ENCODE results near the gene MED29.

MED29 gene

DNA sequence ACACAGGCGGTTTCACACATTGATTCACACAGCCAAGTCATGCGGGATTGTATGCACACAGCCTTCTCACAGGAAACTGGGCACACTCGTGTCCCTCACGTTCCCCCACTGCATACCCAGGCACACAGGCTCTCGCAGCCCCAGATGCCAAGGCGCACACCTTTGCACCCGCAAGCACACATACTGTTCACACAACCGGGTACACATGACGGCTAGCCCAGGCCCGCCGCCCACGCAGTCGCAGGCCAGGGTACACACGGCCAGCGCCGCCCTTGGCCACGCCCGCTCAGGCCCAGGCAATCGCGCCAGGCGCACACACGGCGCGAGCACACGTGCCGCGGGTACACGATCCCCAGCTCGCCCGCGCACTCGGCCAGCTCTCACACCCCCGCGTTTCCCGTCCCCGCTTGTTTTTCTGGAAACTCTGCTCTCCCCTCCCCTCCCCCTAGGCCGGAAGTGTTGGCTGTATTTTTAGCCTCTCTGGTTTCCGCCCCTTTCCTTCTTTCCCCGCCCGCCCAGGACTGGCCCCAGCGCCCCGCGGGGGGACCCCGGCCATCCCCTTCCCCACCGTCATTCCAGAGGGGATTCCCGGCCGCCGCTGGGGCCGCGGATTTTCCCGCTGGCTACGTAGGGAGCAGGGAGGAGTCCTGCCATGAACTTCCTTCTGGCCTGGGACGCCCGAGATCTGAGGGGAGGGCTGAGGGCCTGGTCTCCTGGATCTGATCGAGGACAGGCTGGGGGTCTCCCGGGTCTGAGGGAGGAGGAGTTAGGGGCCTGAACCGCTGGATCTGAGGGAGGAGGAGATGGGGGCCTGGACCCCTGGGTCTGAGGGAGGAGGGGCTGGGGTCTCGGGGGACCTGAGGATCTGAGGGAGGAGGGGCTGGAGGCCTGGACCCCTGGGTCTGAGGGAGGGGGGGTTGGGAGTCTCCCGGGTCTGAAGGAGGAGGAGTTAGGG, 11.4 kb downstream of the MED29 start:
- H3K27me3 Mint-ChIP-seq, result no peaks in the 10 kb centered on the region
- H3K4me1 Mint-ChIP-seq, result peaks cover 70% of the 10 kb centered on the region
- no peaks in the 10 kb centered on the region for H3K36me3 Mint-ChIP-seq
- peak overlapping the region; percentile 97 for H3K27ac Mint-ChIP-seq
- H3K9me3 Mint-ChIP-seq, result no peaks in the 10 kb centered on the region
- peak overlapping the region; percentile 81 for H3K4me3 Mint-ChIP-seq

DNA sequence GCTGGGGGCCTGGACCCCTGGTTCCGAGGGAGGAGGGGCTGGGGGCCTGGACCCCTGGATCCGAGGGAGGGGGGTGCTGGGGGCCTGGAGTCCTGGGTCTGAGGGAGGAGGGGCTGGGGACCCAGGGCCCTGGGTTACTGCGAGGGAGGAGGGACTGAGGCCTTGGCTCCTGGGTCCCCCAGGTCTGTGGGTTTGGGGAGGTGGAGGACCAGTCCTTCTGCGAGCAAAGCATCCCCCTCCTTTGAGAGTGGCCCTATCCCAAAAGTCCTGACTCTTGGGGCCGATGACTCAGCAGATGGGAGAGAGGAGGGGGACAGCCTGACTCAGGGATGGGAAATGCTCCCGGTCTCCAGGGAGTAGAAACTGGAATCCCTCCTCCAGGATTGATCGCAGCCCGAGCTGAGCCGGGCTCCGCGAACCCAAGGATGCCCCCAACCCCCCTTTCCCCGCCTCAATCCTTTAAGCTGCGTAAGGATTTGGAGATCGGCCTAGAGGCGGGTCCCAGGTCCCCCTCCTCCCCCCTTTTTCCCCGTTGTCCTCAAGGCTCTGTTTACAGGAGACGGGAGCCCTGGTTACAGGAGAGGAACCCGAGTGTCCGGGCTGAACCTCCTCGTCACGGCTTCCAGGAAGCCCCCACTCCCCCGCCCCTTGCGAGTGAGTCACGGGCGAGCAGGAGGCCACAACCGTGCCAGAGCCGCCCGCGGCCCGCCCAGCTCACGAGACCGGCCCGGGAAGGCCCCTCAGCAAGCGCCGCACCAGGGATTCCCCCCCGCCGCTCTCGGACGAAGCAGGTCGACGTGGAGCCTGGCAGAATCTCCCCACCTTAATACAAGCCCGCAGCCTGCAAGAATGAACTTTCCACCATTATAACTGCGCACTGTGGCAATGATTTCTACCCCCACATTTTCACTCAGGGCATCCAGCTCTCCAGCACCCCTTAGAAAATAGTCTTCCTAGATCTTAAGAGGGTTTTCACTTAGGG, 12.4 kb downstream of the MED29 start:
- peak overlapping the region; percentile 97 for H3K27ac Mint-ChIP-seq
- no peaks in the 10 kb centered on the region for H3K9me3 Mint-ChIP-seq
- peaks cover 62% of the 10 kb centered on the region for H3K4me1 Mint-ChIP-seq
- peaks cover 7% of the 10 kb centered on the region for H3K36me3 Mint-ChIP-seq
- peak overlapping the region; percentile 83 for H3K4me3 Mint-ChIP-seq
- H3K27me3 Mint-ChIP-seq, result no peaks in the 10 kb centered on the region

DNA sequence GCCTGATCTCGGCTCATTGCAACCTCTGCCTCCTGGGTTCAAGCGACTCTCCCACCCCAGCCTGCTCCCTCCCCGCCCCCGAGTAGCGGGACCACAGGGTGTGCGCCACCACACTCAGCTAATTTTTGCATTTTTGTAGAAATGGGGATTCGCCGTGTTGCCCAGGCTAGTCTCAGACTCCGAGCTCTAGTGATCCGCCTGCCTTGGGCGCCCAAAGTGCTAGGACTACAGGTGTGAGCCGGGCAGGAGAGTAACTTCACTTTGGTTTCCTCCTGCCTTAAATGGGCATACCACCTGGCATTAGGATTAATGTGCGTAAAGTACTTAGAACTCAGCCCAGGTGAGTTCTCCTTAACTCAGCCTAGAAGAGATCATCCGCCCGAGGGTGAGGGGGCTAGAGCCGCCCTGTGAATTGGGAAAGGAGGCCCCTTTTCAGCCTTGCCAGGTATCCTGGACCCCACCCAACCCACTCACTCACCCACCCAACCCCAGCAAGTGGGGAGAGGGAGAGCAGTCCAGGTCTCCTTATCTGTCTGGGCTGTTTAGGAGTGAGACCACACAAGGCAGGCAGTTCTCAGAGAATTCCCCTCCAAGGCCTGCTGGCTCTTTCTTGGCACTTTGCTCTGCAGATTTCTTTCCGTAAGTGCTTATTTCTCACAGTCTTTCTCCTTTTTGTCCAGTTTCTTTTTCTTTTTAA, 14.2 kb downstream of the MED29 start:
- Mint-ChIP-seq H3K4me1 (peaks cover 53% of the 10 kb centered on the region), H3K4me3 (peak overlapping the region; percentile 83), H3K27me3 (no peaks in the 10 kb centered on the region), H3K36me3 (peaks cover 11% of the 10 kb centered on the region), H3K27ac (peak overlapping the region; percentile 53), H3K9me3 (no peaks in the 10 kb centered on the region)

DNA sequence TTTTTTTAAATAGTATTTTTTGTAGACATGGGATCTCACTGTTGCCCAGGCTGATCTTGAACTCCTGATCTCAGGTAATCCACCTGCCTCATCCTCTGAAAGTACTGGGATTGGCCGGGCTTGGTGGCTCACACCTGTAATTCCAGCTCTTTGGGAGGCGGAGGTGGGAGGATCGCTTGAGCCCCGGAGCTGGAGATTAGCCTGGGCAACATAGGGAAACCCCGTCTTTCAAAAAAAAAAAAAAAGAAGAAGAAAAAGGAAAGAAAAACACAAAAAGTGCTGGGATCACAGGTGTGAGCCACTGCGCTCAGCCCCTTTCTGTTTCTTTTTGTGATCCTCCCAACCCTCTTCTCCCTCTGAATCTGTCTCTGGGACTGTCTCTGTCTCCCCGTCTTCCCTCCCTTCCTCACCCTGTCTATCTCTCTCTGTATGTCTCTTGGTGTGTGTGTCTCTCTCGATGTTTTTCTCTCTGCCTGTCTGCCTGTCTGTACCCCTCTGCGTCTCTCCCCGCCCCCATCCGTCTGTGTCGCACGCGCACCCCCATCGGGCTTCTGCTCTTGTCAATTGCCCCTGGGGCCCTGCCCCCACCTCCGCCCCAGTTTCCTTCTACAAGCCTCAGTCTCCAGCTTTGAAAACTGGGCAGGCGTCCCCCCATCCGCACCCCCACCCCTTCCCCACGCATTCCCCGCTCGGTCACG, 14.9 kb downstream of the MED29 start:
- Mint-ChIP-seq H3K27me3 (no peaks in the 10 kb centered on the region), H3K4me3 (peak overlapping the region; percentile 84), H3K9me3 (no peaks in the 10 kb centered on the region), H3K27ac (peak overlapping the region; percentile 92), H3K36me3 (peaks cover 11% of the 10 kb centered on the region), H3K4me1 (peaks cover 54% of the 10 kb centered on the region)

DNA sequence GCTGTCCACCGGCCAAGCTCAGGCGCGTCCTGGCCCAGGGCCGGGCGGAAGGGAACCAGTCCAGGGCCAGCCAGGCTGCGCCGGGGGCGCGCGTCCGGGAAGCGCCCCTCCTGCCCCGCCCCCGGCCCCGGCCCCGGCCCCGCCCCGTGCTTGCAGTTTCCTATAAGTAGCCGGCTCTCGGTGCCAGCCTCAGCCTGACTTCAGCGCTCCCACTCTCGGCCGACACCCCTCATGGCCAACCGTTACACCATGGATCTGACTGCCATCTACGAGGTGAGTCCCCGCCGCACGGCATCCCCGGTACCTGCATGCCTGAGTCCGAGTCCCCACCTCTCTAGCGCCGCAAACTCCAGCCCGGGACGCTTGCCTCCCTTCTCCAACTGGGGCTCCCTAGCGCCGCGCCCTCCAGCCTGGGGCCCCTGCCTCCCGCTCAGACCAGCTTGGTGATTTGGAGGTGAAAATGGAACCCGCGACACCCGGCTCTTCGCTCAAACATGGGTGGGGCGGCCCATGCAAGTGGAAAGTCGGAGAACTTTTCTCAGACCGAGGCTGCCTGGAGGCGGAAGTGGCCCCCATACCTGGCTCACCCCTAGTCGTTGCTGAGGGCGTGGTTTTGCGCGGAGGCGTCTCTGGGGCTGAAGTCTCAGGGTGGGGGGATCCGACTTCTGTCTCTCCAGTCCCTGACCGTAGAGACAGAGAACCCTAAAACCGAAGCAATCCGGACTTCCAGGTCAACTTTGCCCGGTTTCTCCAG, 15.7 kb downstream of the MED29 start, which contains the start of gene ZFP36:
Gene ZFP36, plus strand, starts transcription at position 192 of the 754 bp plus-strand sequence. Its CDS starts 58 bp downstream, at position 250.
- no peaks in the 10 kb centered on the region for H3K27me3 Mint-ChIP-seq
- H3K4me3 Mint-ChIP-seq, result peak within 1 kb of the TSS; percentile 95
- H3K27ac Mint-ChIP-seq, result peak within 1 kb of the TSS; percentile 92
- H3K36me3 Mint-ChIP-seq, result peaks cover 11% of the 10 kb centered on the region
- no peaks in the 10 kb centered on the region for H3K9me3 Mint-ChIP-seq
- peaks cover 54% of the 10 kb centered on the region for H3K4me1 Mint-ChIP-seq

DNA sequence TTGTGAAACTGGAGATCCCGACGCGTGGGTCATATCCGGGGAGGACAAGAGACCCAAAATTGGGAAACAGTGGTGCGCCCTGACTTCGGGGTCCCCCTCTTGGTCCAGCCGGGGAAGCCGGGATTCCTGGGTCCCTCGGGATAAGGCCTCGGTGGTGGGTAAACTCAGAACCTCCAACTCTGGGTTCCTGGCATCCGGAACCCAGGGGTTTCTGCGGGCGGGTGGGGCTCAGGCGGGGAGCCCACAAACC, 16.2 kb downstream of the MED29 start:
- peak overlapping the region; percentile 89 for H3K27ac Mint-ChIP-seq
- H3K4me1 Mint-ChIP-seq, result peaks cover 53% of the 10 kb centered on the region
- H3K9me3 Mint-ChIP-seq, result no peaks in the 10 kb centered on the region
- peak overlapping the region; percentile 95 for H3K4me3 Mint-ChIP-seq
- H3K27me3 Mint-ChIP-seq, result no peaks in the 10 kb centered on the region
- peaks cover 11% of the 10 kb centered on the region for H3K36me3 Mint-ChIP-seq

DNA sequence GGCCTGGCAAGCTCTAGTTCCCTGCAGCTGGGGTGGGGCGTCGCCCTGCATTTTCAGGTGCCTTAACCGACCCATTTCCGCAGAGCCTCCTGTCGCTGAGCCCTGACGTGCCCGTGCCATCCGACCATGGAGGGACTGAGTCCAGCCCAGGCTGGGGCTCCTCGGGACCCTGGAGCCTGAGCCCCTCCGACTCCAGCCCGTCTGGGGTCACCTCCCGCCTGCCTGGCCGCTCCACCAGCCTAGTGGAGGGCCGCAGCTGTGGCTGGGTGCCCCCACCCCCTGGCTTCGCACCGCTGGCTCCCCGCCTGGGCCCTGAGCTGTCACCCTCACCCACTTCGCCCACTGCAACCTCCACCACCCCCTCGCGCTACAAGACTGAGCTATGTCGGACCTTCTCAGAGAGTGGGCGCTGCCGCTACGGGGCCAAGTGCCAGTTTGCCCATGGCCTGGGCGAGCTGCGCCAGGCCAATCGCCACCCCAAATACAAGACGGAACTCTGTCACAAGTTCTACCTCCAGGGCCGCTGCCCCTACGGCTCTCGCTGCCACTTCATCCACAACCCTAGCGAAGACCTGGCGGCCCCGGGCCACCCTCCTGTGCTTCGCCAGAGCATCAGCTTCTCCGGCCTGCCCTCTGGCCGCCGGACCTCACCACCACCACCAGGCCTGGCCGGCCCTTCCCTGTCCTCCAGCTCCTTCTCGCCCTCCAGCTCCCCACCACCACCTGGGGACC, 16.6 kb downstream of the MED29 start:
- no peaks in the 10 kb centered on the region for H3K9me3 Mint-ChIP-seq

DNA sequence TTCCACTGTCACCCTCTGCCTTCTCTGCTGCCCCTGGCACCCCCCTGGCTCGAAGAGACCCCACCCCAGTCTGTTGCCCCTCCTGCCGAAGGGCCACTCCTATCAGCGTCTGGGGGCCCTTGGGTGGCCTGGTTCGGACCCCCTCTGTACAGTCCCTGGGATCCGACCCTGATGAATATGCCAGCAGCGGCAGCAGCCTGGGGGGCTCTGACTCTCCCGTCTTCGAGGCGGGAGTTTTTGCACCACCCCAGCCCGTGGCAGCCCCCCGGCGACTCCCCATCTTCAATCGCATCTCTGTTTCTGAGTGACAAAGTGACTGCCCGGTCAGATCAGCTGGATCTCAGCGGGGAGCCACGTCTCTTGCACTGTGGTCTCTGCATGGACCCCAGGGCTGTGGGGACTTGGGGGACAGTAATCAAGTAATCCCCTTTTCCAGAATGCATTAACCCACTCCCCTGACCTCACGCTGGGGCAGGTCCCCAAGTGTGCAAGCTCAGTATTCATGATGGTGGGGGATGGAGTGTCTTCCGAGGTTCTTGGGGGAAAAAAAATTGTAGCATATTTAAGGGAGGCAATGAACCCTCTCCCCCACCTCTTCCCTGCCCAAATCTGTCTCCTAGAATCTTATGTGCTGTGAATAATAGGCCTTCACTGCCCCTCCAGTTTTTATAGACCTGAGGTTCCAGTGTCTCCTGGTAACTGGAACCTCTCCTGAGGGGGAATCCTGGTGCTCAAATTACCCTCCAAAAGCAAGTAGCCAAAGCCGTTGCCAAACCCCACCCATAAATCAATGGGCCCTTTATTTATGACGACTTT, 17.4 kb downstream of the MED29 start:
- Mint-ChIP-seq H3K4me1 (peaks cover 50% of the 10 kb centered on the region), H3K27me3 (no peaks in the 10 kb centered on the region), H3K36me3 (peaks cover 11% of the 10 kb centered on the region), H3K27ac (peak overlapping the region; percentile 93), H3K9me3 (no peaks in the 10 kb centered on the region), H3K4me3 (peak overlapping the region; percentile 95)

More for the DNA sequence above, 16.6 kb downstream of the MED29 start:
- Mint-ChIP-seq H3K27me3 (no peaks in the 10 kb centered on the region), H3K4me3 (peak overlapping the region; percentile 95), H3K36me3 (peaks cover 11% of the 10 kb centered on the region), H3K4me1 (peaks cover 50% of the 10 kb centered on the region), H3K27ac (peak overlapping the region; percentile 93)

DNA sequence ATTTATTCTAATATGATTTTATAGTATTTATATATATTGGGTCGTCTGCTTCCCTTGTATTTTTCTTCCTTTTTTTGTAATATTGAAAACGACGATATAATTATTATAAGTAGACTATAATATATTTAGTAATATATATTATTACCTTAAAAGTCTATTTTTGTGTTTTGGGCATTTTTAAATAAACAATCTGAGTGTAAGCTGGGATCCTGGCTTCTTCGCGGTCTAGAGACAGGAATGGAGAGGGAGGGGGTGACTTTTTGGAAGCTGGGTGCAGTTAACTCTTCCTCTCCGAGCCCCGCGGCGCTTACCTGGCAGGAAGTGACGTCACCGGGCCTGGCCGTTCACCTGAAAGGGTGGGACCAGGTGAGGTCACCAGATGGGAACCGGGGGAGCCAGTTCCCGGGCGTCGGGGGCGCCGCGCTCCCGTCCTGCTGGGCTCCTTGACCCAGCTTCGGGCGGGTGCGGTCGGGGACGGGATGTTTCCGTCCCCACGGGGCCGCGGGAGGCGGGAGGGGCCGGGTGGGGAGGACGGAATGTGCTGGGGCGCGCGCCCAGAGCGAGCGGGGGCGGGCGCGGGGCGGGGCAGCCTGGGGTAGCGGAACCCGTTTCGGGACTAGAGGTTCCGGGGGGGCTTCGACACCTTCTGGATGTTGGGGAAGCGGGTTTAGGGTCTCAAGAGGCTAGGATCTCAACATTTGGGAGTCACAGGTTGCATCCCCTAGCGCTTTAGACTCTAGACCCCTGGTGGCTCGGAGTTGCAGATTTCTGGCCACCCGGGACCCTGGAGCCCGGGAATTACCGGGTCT, 18.2 kb downstream of the MED29 start:
- Mint-ChIP-seq H3K27ac (peak overlapping the region; percentile 93), H3K4me1 (peaks cover 52% of the 10 kb centered on the region), H3K36me3 (peaks cover 11% of the 10 kb centered on the region), H3K9me3 (no peaks in the 10 kb centered on the region), H3K27me3 (no peaks in the 10 kb centered on the region), H3K4me3 (peak overlapping the region; percentile 95)

DNA sequence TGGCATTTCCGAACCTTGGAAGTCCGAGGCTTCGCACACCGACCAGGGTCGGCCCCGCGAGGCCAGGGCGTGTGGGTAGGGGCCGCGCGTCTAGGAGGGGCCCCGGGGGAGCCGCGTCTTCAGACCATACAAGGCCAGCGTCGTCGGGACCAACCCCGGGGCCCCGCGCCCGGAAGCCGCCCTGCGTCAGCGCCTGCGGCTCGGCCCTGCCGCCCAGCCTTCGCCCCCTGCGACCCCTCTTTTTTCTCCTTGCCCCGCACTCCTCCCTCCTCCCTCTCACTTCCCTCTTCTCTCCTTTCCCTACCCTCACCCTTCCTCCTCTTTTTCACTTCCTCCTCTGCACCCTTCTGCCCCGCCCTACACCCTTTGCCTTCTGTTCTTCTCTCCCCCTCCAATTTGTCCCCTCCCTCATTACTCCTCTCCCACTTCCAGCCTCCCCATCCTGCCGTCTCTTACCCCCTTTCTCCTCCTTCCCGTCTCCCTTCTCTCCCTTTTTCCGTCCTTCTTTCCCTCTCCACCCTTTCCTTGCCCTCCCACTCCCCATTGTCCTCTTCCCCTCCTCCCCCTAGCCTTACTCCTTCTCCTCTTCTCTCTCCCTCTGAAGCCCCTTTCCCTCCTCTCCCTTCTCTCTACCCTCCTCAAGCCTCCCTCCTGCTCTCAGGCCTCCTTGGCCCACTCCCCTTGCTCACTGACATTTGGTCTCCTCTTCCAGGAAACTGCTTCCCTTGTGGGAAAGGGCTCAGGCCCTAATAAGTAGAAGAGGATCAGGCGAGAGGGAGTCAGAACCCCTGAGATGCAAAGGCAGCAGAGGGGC, 19.0 kb downstream of the MED29 start:
- H3K36me3 Mint-ChIP-seq, result peaks cover 11% of the 10 kb centered on the region
- peaks cover 49% of the 10 kb centered on the region for H3K4me1 Mint-ChIP-seq
- H3K27ac Mint-ChIP-seq, result peak overlapping the region; percentile 100
- peak overlapping the region; percentile 89 for H3K4me3 Mint-ChIP-seq
- no peaks in the 10 kb centered on the region for H3K9me3 Mint-ChIP-seq
- no peaks in the 10 kb centered on the region for H3K27me3 Mint-ChIP-seq

DNA sequence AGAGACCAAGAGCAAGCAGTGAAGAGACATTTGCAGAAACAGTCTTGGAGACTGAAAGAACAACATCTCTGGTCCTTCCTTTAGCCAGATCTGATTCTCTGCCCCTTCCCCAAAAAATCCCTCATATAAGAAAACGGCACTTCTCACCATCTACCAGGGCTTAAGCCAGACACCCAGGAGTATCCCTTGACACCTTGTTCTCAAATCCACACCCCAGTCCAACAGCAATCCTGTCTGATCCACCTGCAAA, 19.6 kb downstream of the MED29 start:
- Mint-ChIP-seq H3K36me3 (peaks cover 11% of the 10 kb centered on the region), H3K27ac (peak overlapping the region; percentile 100), H3K9me3 (no peaks in the 10 kb centered on the region), H3K27me3 (no peaks in the 10 kb centered on the region), H3K4me1 (peaks cover 45% of the 10 kb centered on the region), H3K4me3 (peak overlapping the region; percentile 89)
